Measurements from ENCODE around the gene SLC2A1. TPM values are rescaled to one million over a fixed set of nuclear protein-coding genes. Genes with fewer than 3 reads are reported as not detected.
A peak's percentile ranks its signal among the peaks of the same experiment; 100 is the strongest.

SLC2A1 gene
- total and polyA plus RNA-seq, 9 of the 15 experiments (the other 6 are each of a cell fraction or from before 2014, with no cell fraction given) = 12.6 to 153 (median 48.0) TPM

DNA sequence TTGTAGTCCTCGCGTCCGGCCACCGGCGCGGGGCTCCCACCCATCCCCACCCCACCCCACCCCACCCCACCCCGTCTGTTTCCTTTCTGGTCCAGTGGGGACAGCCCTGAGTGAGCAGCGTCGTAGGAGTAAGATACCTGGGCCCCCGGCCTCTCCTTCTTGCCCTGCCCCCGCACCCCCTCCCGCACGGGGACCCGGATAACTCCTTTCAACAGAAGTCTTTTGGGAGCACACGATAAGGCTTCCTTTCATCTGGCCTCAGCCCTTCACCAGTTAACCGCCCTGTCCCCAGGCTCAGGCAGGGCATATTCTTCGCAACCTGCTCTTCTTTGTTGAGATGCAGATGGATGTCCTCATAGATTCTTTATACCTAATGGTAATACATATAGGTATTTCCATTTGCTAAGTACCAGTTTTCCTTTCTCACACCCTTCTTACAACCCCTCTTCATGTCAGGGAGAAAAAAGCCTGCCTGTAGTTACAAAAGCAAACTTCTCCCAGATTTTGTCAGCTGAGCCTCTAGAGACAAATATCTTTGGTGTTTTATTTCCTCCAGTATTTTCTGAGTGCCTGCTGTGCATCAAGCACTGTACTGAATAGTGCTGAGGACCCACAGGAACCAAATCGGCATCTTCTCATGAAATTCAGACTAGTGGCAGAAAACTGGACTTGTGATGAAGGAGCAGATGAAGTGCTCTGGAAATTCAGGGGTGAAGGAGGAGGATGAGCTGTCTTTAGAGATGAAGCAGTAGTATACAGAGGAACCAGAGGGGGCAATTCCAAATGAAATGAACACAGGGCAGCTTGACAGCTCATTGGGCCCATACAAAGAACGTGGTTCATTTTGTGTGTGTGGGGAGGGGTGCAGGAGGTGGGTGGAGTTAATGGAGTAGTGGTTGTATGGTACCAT is 33.6 kb downstream of the SLC2A1 start (continued):
- TF ChIP-seq KDM1A (IDR thresholded peaks at IDR 0.05) = peak; percentile 50 to 54; a peak in 3 of 4 replicates
- TF ChIP-seq DNMT1 (IDR thresholded peaks at IDR 0.05) = peak; percentile 14; the same call in 1 of the 2 replicates
- peak; percentile 96 for TF ChIP-seq CBFA2T3 (IDR thresholded peaks at IDR 0.05)
- no peak for TF ChIP-seq NCOA2 (IDR thresholded peaks at IDR 0.05; ENCODE audit: partially characterized antibody in 2 of 2)
- no peak; the same call in none of the 2 replicates for TF ChIP-seq MTA3 (IDR thresholded peaks at IDR 0.05; ENCODE audit: borderline replicate concordance)
- TF ChIP-seq CCAR2 (IDR thresholded peaks at IDR 0.05; ENCODE audit: low read depth, low read length) = no peak
- no peak for TF ChIP-seq FOXJ2 (tag; IDR thresholded peaks at IDR 0.05)
- TF ChIP-seq ZNF3 (CRISPR knock-in tag; IDR thresholded peaks at IDR 0.05) = no peak
- peak; percentile 93 for TF ChIP-seq NCOR1 (IDR thresholded peaks at IDR 0.05)
- no peak for TF ChIP-seq ZNF76 (CRISPR knock-in tag; IDR thresholded peaks at IDR 0.05; ENCODE audit: borderline replicate concordance)
- TF ChIP-seq NRF1 (conservative IDR thresholded peaks at IDR 0.05 in 1 of 2, IDR thresholded peaks at IDR 0.05 in 1 of 2) = no peak
- TF ChIP-seq, protein P1, sequence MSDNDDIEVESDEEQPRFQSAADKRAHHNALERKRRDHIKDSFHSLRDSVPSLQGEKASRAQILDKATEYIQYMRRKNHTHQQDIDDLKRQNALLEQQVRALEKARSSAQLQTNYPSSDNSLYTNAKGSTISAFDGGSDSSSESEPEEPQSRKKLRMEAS (CRISPR knock-in tag; IDR thresholded peaks at IDR 0.05) = no peak
- no peak for TF ChIP-seq ZNF121 (CRISPR knock-in tag; conservative IDR thresholded peaks at IDR 0.05)
- TF ChIP-seq TAF15 (IDR thresholded peaks at IDR 0.05; ENCODE audit: low read depth, low read length) = no peak
- 0 out of 2 replicates have a peak, but pooled peaks have one; percentile 15 for TF ChIP-seq RBM14 (IDR thresholded peaks at IDR 0.05; ENCODE audit: borderline replicate concordance, insufficient read depth, low read depth, low read length)
- TF ChIP-seq, protein P2, sequence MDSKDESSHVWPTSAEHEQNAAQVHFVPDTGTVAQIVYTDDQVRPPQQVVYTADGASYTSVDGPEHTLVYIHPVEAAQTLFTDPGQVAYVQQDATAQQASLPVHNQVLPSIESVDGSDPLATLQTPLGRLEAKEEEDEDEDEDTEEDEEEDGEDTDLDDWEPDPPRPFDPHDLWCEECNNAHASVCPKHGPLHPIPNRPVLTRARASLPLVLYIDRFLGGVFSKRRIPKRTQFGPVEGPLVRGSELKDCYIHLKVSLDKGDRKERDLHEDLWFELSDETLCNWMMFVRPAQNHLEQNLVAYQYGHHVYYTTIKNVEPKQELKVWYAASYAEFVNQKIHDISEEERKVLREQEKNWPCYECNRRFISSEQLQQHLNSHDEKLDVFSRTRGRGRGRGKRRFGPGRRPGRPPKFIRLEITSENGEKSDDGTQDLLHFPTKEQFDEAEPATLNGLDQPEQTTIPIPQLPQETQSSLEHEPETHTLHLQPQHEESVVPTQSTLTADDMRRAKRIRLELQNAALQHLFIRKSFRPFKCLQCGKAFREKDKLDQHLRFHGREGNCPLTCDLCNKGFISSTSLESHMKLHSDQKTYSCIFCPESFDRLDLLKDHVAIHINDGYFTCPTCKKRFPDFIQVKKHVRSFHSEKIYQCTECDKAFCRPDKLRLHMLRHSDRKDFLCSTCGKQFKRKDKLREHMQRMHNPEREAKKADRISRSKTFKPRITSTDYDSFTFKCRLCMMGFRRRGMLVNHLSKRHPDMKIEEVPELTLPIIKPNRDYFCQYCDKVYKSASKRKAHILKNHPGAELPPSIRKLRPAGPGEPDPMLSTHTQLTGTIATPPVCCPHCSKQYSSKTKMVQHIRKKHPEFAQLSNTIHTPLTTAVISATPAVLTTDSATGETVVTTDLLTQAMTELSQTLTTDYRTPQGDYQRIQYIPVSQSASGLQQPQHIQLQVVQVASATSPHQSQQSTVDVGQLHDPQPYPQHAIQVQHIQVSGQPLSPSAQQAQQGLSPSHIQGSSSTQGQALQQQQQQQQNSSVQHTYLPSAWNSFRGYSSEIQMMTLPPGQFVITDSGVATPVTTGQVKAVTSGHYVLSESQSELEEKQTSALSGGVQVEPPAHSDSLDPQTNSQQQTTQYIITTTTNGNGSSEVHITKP (IDR thresholded peaks at IDR 0.05; ENCODE audit: partially characterized antibody) = peak; percentile 68
- TF ChIP-seq GTF2E2 (tag; IDR thresholded peaks at IDR 0.05) = peak; percentile 70; the same call in 1 of the 2 replicates
- no peak for TF ChIP-seq NFYB (IDR thresholded peaks at IDR 0.05; ENCODE audit: extremely low read depth, insufficient read length)
- TF ChIP-seq, protein P3, sequence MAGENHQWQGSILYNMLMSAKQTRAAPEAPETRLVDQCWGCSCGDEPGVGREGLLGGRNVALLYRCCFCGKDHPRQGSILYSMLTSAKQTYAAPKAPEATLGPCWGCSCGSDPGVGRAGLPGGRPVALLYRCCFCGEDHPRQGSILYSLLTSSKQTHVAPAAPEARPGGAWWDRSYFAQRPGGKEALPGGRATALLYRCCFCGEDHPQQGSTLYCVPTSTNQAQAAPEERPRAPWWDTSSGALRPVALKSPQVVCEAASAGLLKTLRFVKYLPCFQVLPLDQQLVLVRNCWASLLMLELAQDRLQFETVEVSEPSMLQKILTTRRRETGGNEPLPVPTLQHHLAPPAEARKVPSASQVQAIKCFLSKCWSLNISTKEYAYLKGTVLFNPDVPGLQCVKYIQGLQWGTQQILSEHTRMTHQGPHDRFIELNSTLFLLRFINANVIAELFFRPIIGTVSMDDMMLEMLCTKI (IDR thresholded peaks at IDR 0.05; ENCODE audit: partially characterized antibody) = no peak
- peak; percentile 85 for TF ChIP-seq HNRNPK (IDR thresholded peaks at IDR 0.05; ENCODE audit: low read depth, low read length, poor library complexity, severe bottlenecking)
- TF ChIP-seq PRMT5 (CRISPR knock-in tag; IDR thresholded peaks at IDR 0.05) = no peak
- no peak; the same call in 1 of the 2 replicates for TF ChIP-seq ZNF263 (CRISPR knock-in tag; IDR thresholded peaks at IDR 0.05; ENCODE audit: borderline replicate concordance)
- peak; percentile 80; the same call in 1 of the 2 replicates for TF ChIP-seq CC2D1A (IDR thresholded peaks at IDR 0.05)
- TF ChIP-seq TCF3 (CRISPR knock-in tag; IDR thresholded peaks at IDR 0.05) = peak; percentile 95
